Endothelial cell of umbilical vein (primary cell): ENCODE measurements around the gene LINGO4. TPM values are rescaled to one million over a fixed set of nuclear protein-coding genes. Genes with fewer than 3 reads are reported as not detected.

Source experiments
- BruUV-seq: library from RNA; stranded (reverse); fragments of 400-500 nt; replicated peaks from 2 replicates; lab custom pipeline; 2021; lab: Mats Ljungman, UMichigan
- CTCF ChIA-PET: fragments of 300-600, 350-600 bp; sonication (Branson Sonifier 250); formaldehyde crosslinking; loops from one replicate; lab custom pipeline; 2021; ENCODE audit warnings: antibody characterized with exemption, inconsistent platforms; lab: Charles Lee
- POLR2A ChIA-PET: fragments of 300-600, 350-600 bp; sonication (Branson Sonifier 250); formaldehyde crosslinking; loops from one replicate; lab custom pipeline; 2021; ENCODE audit warnings: antibody characterized with exemption, inconsistent platforms; lab: Charles Lee
- DNase-seq: peaks from one replicate; pipeline ENCODE4 v3.0.0-alpha.2; 2011; ENCODE audit warnings: low read depth, low spot score
- FAIRE-seq: peaks from 2 replicates; lab custom pipeline; 2011; peaks lifted over from hg19 to GRCh38; lab: Jason Lieb, UNC
- H2AFZ ChIP-seq: 2 replicates; pipeline ENCODE4 v1.6.0; 2012; ENCODE audit warnings: low read depth, low read length, control low read depth, inconsistent platforms
- H3K27ac ChIP-seq: 2 replicates; pipeline ENCODE4 v1.5.1; 2011; ENCODE audit warnings: low read depth, mild to moderate bottlenecking, control low read depth, low read length, moderate library complexity; ENCODE audit not compliant: insufficient read depth
- H3K27me3 ChIP-seq, 2 experiments: 2 replicates each; pipeline versions ENCODE4 v1.6.0 to v1.6.1; 2011; ENCODE audit warnings: low read length in 2 of 2, mixed read lengths in 1 of 2; ENCODE audit not compliant: control insufficient read depth in 2 of 2, insufficient read depth in 2 of 2
- H3K36me3 ChIP-seq, 2 experiments: 2 replicates in 1 of 2; 3 replicates in 1 of 2; pipeline ENCODE4 v1.5.1; 2011; ENCODE audit warnings: low read length in 2 of 2, mild to moderate bottlenecking in 1 of 2, moderate library complexity in 1 of 2; ENCODE audit not compliant: control insufficient read depth in 2 of 2, insufficient read depth in 2 of 2; ENCODE audit errors: extremely low read depth in 1 of 2
- H3K4me1 ChIP-seq: 3 replicates; pipeline ENCODE4 v1.5.1; 2011; ENCODE audit warnings: mild to moderate bottlenecking, low read length; ENCODE audit not compliant: control insufficient read depth, insufficient read depth; ENCODE audit errors: extremely low read depth
- H3K4me2 ChIP-seq: 2 replicates; pipeline ENCODE4 v1.6.1; 2011; ENCODE audit warnings: low read length, control low read depth, mixed read lengths; ENCODE audit not compliant: insufficient read depth
- H3K4me3 ChIP-seq, 3 experiments: fragments of 200-600 bp in 1 of 3; sonication (generic), shearing (Covaris generic) in 1 of 3; replicated peaks in 1 of 3; 2 replicates each; pipeline ENCODE4 v1.5.1; 2011 to 2016; ENCODE audit warnings: control low read depth in 3 of 3, low read length in 3 of 3, mild to moderate bottlenecking in 2 of 3, inconsistent platforms in 1 of 3, low read depth in 1 of 3, moderate library complexity in 1 of 3; ENCODE audit not compliant: insufficient read depth in 1 of 3
- H3K79me2 ChIP-seq: 2 replicates; pipeline ENCODE4 v1.6.0; 2012; ENCODE audit warnings: low read length, inconsistent platforms; ENCODE audit not compliant: control insufficient read depth, insufficient read depth
- H3K9ac ChIP-seq: replicated peaks from 2 replicates; pipeline ENCODE3; 2011; ENCODE audit warnings: low read length, control low read depth; ENCODE audit not compliant: insufficient read depth; ENCODE audit errors: extremely low read depth
- H3K9me1 ChIP-seq: replicated peaks from 3 replicates; pipeline ENCODE4 v1.6.0; 2011; ENCODE audit warnings: mild to moderate bottlenecking, low read length; ENCODE audit not compliant: control insufficient read depth, insufficient read depth; ENCODE audit errors: extremely low read depth
- H3K9me3 ChIP-seq: replicated peaks from 2 replicates; pipeline ENCODE4 v1.5.1; 2012; ENCODE audit warnings: low read length, inconsistent platforms; ENCODE audit not compliant: control insufficient read depth, insufficient read depth
- H4K20me1 ChIP-seq: replicated peaks from 2 replicates; pipeline ENCODE3; 2011; ENCODE audit warnings: mild to moderate bottlenecking, low read length; ENCODE audit not compliant: control insufficient read depth, insufficient read depth; ENCODE audit errors: extremely low read depth
- EZH2 ChIP-seq: IDR thresholded peaks from 2 replicates; pipeline ENCODE4 v1.6.1; 2012; ENCODE audit warnings: borderline replicate concordance, low read depth, mild to moderate bottlenecking, moderate library complexity, low read length, inconsistent platforms; ENCODE audit not compliant: severe bottlenecking
- FOS ChIP-seq: IDR thresholded peaks from 2 replicates; pipeline ENCODE4 v1.6.1; 2011; ENCODE audit warnings: mild to moderate bottlenecking, low read length, moderate library complexity, borderline replicate concordance; ENCODE audit not compliant: insufficient read depth
- GATA2 ChIP-seq: IDR thresholded peaks from 2 replicates; pipeline ENCODE4 v1.7.0; 2011; ENCODE audit warnings: low read depth, mild to moderate bottlenecking, moderate library complexity, mixed read lengths, low read length; ENCODE audit not compliant: insufficient read length, insufficient read depth
- JUN ChIP-seq: IDR thresholded peaks from 2 replicates; pipeline ENCODE4 v1.6.1; 2011; ENCODE audit warnings: borderline replicate concordance, low read depth; ENCODE audit not compliant: insufficient read length, insufficient read depth
- MYC ChIP-seq: IDR thresholded peaks from one replicate; pipeline ENCODE4 v1.6.1; 2011; ENCODE audit warnings: mild to moderate bottlenecking, low read depth, low read length
- POLR2A ChIP-seq: IDR thresholded peaks from 2 replicates; pipeline ENCODE4 v1.6.1; 2012; ENCODE audit warnings: low read depth, mild to moderate bottlenecking, control low read depth, low read length
- POLR2AphosphoS5 ChIP-seq: IDR thresholded peaks from 2 replicates; pipeline ENCODE4 v1.6.1; 2012; ENCODE audit warnings: low read depth, mild to moderate bottlenecking, control low read depth, low read length, moderate library complexity; ENCODE audit not compliant: insufficient read depth
- dilution Hi-C: fragments of 300-500 bp; cut with MboI; formaldehyde crosslinking; loops from one replicate; pipeline ENCODE4 v1.15.0; 2019; ENCODE audit warnings: low sequenced_read_pairs; ENCODE audit not compliant: extremely low pct_ligation_motif_present
- intact Hi-C: fragments of 100-400 bp; cut with micrococcal nuclease; formaldehyde crosslinking; loops from one replicate; pipeline ENCODE4 v1.10.0; 2022
- polyA plus RNA-seq, 4 experiments: library from polyadenylated mRNA; depleted of rRNA in 3 of 4; stranded (reverse) in 3 of 4; unstranded in 1 of 4; fragments of >200 nt; gene quantifications; 2 replicates each; pipeline versions ENCODE4 v1.2.1 to v1.2.3, GENCODE V29; 2011 to 2012; ENCODE audit warnings: missing spikeins in 1 of 4
- total RNA-seq: library from RNA; stranded (reverse); gene quantifications from 2 replicates; pipeline ENCODE4 v1.2.3, GENCODE V29; 2021
- TF ChIP-seq, protein P1 (sequence below), 2 donors: IDR thresholded peaks; 1 replicate in 1 of 2; 2 replicates in 1 of 2; pipeline ENCODE4 v1.5.1; 2011; ENCODE audit warnings: low read length in 2 of 2, mild to moderate bottlenecking in 2 of 2, moderate library complexity in 2 of 2, control low read depth in 1 of 2, inconsistent platforms in 1 of 2, low read depth in 1 of 2; ENCODE audit not compliant: insufficient read depth in 1 of 2; ENCODE audit errors: extremely low read depth in 1 of 2
- TF ChIP-seq, protein P2 (sequence below): IDR thresholded peaks from 2 replicates; pipeline ENCODE4 v1.6.1; 2011; ENCODE audit not compliant: insufficient read depth, insufficient read length

Gene LINGO4
- total and polyA plus RNA-seq, 2 donors (not counting 3 experiments of a cell fraction or from before 2014, with no cell fraction given), result not detected

DNA sequence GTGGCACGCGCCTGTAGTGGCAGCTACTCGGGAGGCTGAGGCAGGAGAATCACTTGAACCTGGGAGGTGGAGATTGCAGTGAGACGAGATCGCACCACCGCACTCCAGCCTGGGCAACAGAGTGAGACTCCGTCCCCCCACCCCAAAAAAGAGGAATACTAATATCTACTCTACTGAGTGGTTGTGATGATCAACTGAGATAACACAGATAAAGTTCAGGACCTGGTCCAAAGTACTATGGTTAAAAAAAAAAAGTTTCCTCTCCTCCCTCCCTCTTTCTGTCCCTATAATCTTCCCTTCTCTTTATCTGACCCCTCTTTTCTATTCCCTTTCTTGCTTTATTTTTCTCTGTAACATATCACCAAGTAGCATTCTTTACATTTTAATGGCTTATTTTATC is 30.4 kb upstream of the LINGO4 start:
- no peak overlapping the region for H3K9ac ChIP-seq
- dilution Hi-C loops (no loop called here), intact Hi-C loops (loop anchor here (5.0 kb wide), 2 partner anchors 488 to 533 kb away; partner anchors contain the start of gene RFX5)
- H4K20me1 ChIP-seq, result no peaks in the 10 kb centered on the region
- H3K4me3 ChIP-seq, result no peak overlapping the region
- no peak overlapping the region for H2AFZ ChIP-seq
- no peak overlapping the region for H3K27ac ChIP-seq
- no peak for DNase-seq
- CTCF ChIA-PET, result interaction anchor here (0.7 to 2.3 kb wide), 12 partner anchors 15 to 584 kb away, joined by 3 to 17 read pairs (median 8); partner anchors contain the start of gene TDRKH
- H3K79me2 ChIP-seq, result no peaks in the 10 kb centered on the region
- H3K4me1 ChIP-seq, result peaks cover 6% of the 10 kb centered on the region
- no peak for TF ChIP-seq FOS
- no peak for TF ChIP-seq GATA2
- TF ChIP-seq JUN, result no peak
- no peak for TF ChIP-seq POLR2AphosphoS5
- TF ChIP-seq MYC, result no peak
- TF ChIP-seq, protein P1, sequence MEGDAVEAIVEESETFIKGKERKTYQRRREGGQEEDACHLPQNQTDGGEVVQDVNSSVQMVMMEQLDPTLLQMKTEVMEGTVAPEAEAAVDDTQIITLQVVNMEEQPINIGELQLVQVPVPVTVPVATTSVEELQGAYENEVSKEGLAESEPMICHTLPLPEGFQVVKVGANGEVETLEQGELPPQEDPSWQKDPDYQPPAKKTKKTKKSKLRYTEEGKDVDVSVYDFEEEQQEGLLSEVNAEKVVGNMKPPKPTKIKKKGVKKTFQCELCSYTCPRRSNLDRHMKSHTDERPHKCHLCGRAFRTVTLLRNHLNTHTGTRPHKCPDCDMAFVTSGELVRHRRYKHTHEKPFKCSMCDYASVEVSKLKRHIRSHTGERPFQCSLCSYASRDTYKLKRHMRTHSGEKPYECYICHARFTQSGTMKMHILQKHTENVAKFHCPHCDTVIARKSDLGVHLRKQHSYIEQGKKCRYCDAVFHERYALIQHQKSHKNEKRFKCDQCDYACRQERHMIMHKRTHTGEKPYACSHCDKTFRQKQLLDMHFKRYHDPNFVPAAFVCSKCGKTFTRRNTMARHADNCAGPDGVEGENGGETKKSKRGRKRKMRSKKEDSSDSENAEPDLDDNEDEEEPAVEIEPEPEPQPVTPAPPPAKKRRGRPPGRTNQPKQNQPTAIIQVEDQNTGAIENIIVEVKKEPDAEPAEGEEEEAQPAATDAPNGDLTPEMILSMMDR (IDR thresholded peaks at IDR 0.05; ENCODE audit: extremely low read depth in 1 of 2, insufficient read depth in 1 of 2, low read depth in 1 of 2, low read length in 2 of 2), result no peak
- no peak for TF ChIP-seq EZH2
- TF ChIP-seq, protein P2, sequence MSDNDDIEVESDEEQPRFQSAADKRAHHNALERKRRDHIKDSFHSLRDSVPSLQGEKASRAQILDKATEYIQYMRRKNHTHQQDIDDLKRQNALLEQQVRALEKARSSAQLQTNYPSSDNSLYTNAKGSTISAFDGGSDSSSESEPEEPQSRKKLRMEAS, result no peak
- no peak for TF ChIP-seq POLR2A
- H3K27me3 ChIP-seq, result peaks cover 7 to 9% of the 10 kb centered on the region in 2 experiments
- no peak for FAIRE-seq
- BruUV-seq, result no TSS peak
- H3K4me2 ChIP-seq, result no peak overlapping the region
- POLR2A ChIA-PET, result no interaction called here
- no peaks in the 10 kb centered on the region for H3K9me1 ChIP-seq
- no peaks in the 10 kb centered on the region for H3K9me3 ChIP-seq
- H3K36me3 ChIP-seq, result no peaks in the 10 kb centered on the region
